OCI-LY3 (cell line): ENCODE results near the gene CALY.

Source experiments
- EZH2phosphoT487 ChIP-seq: fragments of 200-600 bp; shearing (Covaris generic); IDR thresholded peaks from 2 replicates; pipeline ENCODE4 v1.6.1; 2018; ENCODE audit warnings: antibody characterized with exemption, mixed run types, low read depth
- TF ChIP-seq, protein P1 (sequence below): fragments of 200-600, 300-600 bp; sonication (generic); IDR thresholded peaks from 2 replicates; pipeline ENCODE4 v1.5.1; 2014; ENCODE audit warnings: antibody characterized with exemption, low read length, low read depth

DNA sequence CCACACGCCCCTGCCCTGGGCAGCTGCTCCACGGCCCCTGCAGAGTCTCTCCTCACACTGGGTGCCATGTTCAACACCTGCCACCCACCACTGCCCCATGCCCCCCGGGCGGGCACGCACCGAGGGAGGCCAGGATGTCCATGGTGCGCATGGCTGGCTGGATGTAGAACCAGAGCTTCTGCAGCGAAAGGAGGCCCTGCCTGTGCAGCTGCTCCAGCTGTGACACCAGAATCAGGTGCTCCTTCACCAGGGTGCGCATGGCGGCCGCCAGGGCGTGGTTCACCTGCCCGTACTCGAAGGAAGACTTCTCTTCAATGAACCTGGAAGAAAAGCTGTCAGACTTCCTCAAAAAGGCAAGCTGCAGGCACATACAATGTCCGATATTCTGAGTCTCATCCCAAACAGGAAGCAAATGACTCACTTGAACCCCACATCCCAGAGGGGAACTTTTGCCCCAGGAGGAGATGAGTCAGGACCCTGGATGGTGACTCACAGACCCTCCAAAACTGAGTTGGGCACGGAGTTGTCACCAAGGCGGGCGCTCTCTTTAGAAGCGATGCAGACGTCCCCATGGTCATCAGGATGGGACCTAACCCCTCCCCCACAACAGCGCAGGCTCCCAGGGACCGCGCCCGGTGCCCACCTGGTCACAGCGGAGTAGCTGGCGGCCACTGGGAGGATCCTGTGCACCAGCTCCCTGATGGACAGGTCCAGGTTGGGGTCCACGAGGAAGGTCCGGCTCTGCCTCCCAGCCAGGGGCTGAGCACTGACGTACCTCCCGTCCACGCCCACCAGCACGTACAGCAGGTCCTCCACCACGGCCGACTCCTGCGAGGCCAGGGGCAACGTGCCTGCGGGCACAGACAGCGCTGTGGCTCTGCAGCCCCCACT, 43.5 kb downstream of the CALY start:
- TF ChIP-seq, protein P1, sequence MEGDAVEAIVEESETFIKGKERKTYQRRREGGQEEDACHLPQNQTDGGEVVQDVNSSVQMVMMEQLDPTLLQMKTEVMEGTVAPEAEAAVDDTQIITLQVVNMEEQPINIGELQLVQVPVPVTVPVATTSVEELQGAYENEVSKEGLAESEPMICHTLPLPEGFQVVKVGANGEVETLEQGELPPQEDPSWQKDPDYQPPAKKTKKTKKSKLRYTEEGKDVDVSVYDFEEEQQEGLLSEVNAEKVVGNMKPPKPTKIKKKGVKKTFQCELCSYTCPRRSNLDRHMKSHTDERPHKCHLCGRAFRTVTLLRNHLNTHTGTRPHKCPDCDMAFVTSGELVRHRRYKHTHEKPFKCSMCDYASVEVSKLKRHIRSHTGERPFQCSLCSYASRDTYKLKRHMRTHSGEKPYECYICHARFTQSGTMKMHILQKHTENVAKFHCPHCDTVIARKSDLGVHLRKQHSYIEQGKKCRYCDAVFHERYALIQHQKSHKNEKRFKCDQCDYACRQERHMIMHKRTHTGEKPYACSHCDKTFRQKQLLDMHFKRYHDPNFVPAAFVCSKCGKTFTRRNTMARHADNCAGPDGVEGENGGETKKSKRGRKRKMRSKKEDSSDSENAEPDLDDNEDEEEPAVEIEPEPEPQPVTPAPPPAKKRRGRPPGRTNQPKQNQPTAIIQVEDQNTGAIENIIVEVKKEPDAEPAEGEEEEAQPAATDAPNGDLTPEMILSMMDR = no peak
- no peak for TF ChIP-seq EZH2phosphoT487
